Spleen (tissue), 11 donors: Measurements from ENCODE around the gene MYO18A. TPM values are rescaled to one million over a fixed set of nuclear protein-coding genes. Genes with fewer than 3 reads are reported as not detected.

ENCODE experiments used
- DNase-seq: peaks from one replicate; pipeline ENCODE4 v3.0.0-alpha.2; 2020
- H3K27ac ChIP-seq, 8 donors: fragments of 200-600 bp; sonication (generic) in 7 of 8; 1 replicate in 4 of 8; 2 replicates in 4 of 8; pipeline versions ENCODE4 v1.5.0 to v1.8.0; 2016 to 2021; ENCODE audit warnings: inconsistent platforms in 4 of 8, mild to moderate bottlenecking in 4 of 8, moderate library complexity in 1 of 8
- H3K27me3 ChIP-seq, 7 donors: fragments of 200-600 bp; sonication (generic) in 6 of 7; replicated peaks in 1 of 7; 1 replicate in 4 of 7; 2 replicates in 3 of 7; pipeline versions ENCODE4 v1.5.0 to v1.8.0; 2016 to 2021; ENCODE audit warnings: inconsistent platforms in 3 of 7, mild to moderate bottlenecking in 1 of 7
- H3K36me3 ChIP-seq, 6 donors: fragments of 200-600 bp; sonication (generic) in 5 of 6; 1 replicate in 4 of 6; 2 replicates in 2 of 6; pipeline versions ENCODE4 v1.5.0 to v1.8.0; 2016 to 2021; ENCODE audit warnings: inconsistent platforms in 2 of 6
- H3K4me1 ChIP-seq, 6 donors: fragments of 200-600 bp; sonication (generic) in 5 of 6; 1 replicate in 3 of 6; 2 replicates in 3 of 6; pipeline versions ENCODE4 v1.5.0 to v1.8.0; 2016 to 2021; ENCODE audit warnings: inconsistent platforms in 3 of 6
- H3K4me3 ChIP-seq, 8 donors: fragments of 200-600 bp; sonication (generic) in 7 of 8; 1 replicate in 4 of 8; 2 replicates in 4 of 8; pipeline versions ENCODE4 v1.5.0 to v1.8.0; 2016 to 2021; ENCODE audit warnings: inconsistent platforms in 4 of 8, mild to moderate bottlenecking in 4 of 8, moderate library complexity in 2 of 8
- H3K9me3 ChIP-seq, 8 donors: fragments of 200-600 bp; sonication (generic) in 7 of 8; 1 replicate in 4 of 8; 2 replicates in 4 of 8; pipeline versions ENCODE4 v1.5.0 to v1.8.0; 2016 to 2021; ENCODE audit warnings: inconsistent platforms in 4 of 8
- POLR2A ChIP-seq, 3 donors: fragments of 450-650 bp; IDR thresholded peaks; one replicate each; pipeline ENCODE4 v1.5.1; 2017; ENCODE audit warnings: antibody characterized with exemption in 3 of 3, mild to moderate bottlenecking in 1 of 3
- POLR2AphosphoS5 ChIP-seq, 3 donors: sonication (generic); formaldehyde crosslinking; IDR thresholded peaks; one replicate each; pipeline ENCODE4 v1.5.1; 2017; ENCODE audit warnings: antibody characterized with exemption in 3 of 3
- whole genome bisulfite sequencing, 5 donors: extraction: QIAGEN DNeasy Blood & Tissue Kit in 3 of 5; methylation state at CpG; one replicate each; pipeline versions ENCODE4 v1.1.5 to v1.1.7; 2013 to 2018; 5-methylcytosine and 5-hydroxymethylcytosine counted together
- intact Hi-C: fragments of 100-400 bp; cut with DNase I; formaldehyde crosslinking; loops from one replicate; pipeline ENCODE4 v1.15.0; 2023; ENCODE audit warnings: low total_unique reads
- polyA plus RNA-seq, 3 donors: library from polyadenylated mRNA; stranded (reverse); fragments of 200-250 nt; gene quantifications; one replicate each; pipeline ENCODE4 v1.2.1, GENCODE V29; 2013
- total RNA-seq, 7 donors: library from RNA; depleted of rRNA in 3 of 7; stranded (reverse); fragments of >200 nt in 3 of 7; fragmentation: NEBNext Ultra II Directional in 4 of 7; extraction: Animal tissue kit (Norgen Biotek cat#: 25700) in 4 of 7; gene quantifications; one replicate each; pipeline versions ENCODE4 v1.1.0 to v1.2.1, GENCODE V29; 2016 to 2021
- TF ChIP-seq, protein P1 (sequence below), 11 experiments: fragments of 200-600 bp in 7 of 11; fragments of 450-650 bp in 4 of 11; sonication (generic) in 4 of 11; IDR thresholded peaks in 8 of 11; conservative IDR thresholded peaks in 3 of 11; 1 replicate in 7 of 11; 2 replicates in 4 of 11; pipeline versions ENCODE4 v1.4.0 to v1.8.0; 2016 to 2021; ENCODE audit warnings: antibody characterized with exemption in 11 of 11, inconsistent platforms in 4 of 11, mild to moderate bottlenecking in 1 of 11
- donor health status: healthy with polysubstance abuse.
- donor health status: DM: no; HTN: no; CAD: no; lungs with moderate emphysema.
- donor health status: DM: no; HTN: no; CAD: no.
- donor health status: Bipolar disorder and iron deficiency.
- donor health status: healthy.
- donor health status: DM: no; HTN: no; CAD: no.
- donor health status: DM: yes; HTN: yes; CAD: no.

The MYO18A gene
- total and polyA plus RNA-seq, 10 donors = 24.2 to 114 (median 68.0) TPM

DNA sequence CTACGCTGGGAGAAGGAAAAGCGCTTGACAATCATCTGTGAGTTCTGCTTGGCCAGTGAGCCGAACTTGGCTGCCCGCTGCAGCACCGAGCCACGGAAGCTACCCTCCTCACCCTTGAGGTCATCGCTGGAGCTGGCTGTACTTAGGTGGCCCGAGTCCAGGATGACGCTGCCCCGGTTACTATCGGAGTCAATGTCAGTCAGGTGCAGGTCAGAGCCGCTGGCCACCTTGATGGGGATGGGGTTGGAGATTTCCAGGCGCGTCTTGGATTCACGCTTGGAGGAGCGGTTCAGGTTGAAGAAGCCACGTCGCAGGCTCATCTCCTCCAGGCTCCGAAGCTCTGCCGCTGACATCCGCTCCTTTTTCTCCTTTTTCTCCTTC lies 13.7 kb downstream of the MYO18A start:
- Histone ChIP-seq H3K9me3 (no peaks in the 10 kb centered on the region), H3K36me3 (peaks cover 0 to 21% (median 7%) of the 10 kb centered on the region in 6 donors), H3K27me3 (no peaks in the 10 kb centered on the region), H3K4me1 (peaks cover 0 to 43% (median 22%) of the 10 kb centered on the region in 6 donors), H3K4me3 (no peak overlapping the region), H3K27ac (no peak overlapping the region)
- intact Hi-C loops = no loop called here
- 93 to 98% (median 96%) methylated on average over 16 to 21 of the region's 21 CpGs for WGBS, 5 donors
- peak; percentile 56 for DNase-seq
- TF ChIP-seq POLR2AphosphoS5 (IDR thresholded peaks at IDR 0.05) = no peak
- no peak for TF ChIP-seq POLR2A (IDR thresholded peaks at IDR 0.05)
- TF ChIP-seq, protein P1, sequence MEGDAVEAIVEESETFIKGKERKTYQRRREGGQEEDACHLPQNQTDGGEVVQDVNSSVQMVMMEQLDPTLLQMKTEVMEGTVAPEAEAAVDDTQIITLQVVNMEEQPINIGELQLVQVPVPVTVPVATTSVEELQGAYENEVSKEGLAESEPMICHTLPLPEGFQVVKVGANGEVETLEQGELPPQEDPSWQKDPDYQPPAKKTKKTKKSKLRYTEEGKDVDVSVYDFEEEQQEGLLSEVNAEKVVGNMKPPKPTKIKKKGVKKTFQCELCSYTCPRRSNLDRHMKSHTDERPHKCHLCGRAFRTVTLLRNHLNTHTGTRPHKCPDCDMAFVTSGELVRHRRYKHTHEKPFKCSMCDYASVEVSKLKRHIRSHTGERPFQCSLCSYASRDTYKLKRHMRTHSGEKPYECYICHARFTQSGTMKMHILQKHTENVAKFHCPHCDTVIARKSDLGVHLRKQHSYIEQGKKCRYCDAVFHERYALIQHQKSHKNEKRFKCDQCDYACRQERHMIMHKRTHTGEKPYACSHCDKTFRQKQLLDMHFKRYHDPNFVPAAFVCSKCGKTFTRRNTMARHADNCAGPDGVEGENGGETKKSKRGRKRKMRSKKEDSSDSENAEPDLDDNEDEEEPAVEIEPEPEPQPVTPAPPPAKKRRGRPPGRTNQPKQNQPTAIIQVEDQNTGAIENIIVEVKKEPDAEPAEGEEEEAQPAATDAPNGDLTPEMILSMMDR (IDR thresholded peaks at IDR 0.05 in 8 of 11, conservative IDR thresholded peaks at IDR 0.05 in 3 of 11) = no peak

DNA sequence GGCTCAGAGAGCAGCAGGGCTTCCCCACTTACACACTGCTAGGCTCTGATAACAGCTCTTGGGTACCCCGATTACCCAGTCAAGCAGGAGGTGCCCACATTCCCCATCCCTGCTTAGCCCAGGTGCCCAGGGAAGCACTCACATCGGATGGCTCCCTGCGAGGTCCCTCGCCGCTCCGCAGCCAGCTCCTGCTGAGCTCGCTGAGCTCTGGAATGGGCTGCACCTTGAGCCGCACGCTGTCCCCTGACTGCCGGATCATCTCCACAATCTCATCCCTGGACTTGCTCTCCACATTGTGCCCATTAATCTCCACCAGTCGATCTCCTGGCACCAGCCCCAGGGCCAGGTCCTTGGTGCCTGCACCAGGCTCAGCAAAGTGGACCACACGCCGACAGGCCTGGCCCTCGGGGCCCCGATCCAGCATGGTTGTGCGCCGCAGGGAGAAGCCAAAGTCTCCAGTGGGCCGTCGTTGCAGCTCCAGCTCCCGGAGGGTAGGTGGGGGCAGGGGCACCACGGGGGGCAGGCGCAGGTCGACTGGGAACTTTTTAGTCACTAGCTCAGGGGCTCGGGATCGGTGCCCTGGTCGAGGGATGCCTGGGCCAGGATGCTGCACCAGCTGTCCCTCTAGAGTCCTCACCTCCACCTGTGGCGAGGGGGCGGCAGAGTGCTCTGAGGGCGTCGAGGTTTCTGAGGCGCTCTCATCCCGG lies 14.2 kb downstream of the MYO18A start:
- no peaks in the 10 kb centered on the region for H3K27me3 ChIP-seq
- intact Hi-C loops = no loop called here
- WGBS, 5 donors = 90 to 95% (median 95%) methylated on average over 19 to 32 of the region's 32 CpGs
- no peaks in the 10 kb centered on the region for H3K9me3 ChIP-seq
- H3K4me1 ChIP-seq = peaks cover 0 to 43% (median 22%) of the 10 kb centered on the region in 6 donors
- no peak overlapping the region for H3K4me3 ChIP-seq
- H3K27ac ChIP-seq = no peak overlapping the region
- H3K36me3 ChIP-seq = peaks cover 0 to 21% (median 7%) of the 10 kb centered on the region in 6 donors
- peak; percentile 64 for DNase-seq
- TF ChIP-seq, protein P1 (IDR thresholded peaks at IDR 0.05 in 8 of 11, conservative IDR thresholded peaks at IDR 0.05 in 3 of 11) = no peak
- TF ChIP-seq POLR2AphosphoS5 (IDR thresholded peaks at IDR 0.05) (no peak), POLR2A (IDR thresholded peaks at IDR 0.05) (no peak)

DNA sequence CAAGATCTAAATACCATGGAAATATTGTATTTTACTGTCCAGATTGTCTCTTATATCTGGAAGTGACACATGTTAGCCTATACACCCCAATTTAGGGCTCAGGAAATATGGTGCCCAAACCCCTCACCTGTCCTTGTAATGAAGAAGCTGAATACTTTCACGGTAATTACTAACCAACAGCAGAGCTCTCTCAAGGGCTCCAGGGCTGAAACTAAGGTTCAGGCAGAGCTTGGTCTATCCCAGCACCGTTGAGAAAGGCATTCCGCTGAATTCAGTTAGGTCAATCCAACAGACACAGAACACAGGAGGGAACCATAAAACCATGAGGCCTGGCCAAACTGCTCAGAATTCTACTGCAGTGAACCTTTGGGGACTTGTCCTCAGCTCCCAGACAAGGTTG lies 14.9 kb downstream of the MYO18A start:
- Histone ChIP-seq H3K27ac (no peak overlapping the region), H3K4me1 (peaks cover 0 to 46% (median 24%) of the 10 kb centered on the region in 6 donors), H3K27me3 (no peaks in the 10 kb centered on the region), H3K36me3 (peaks cover 0 to 21% (median 7%) of the 10 kb centered on the region in 6 donors), H3K9me3 (no peaks in the 10 kb centered on the region), H3K4me3 (no peak overlapping the region)
- TF ChIP-seq POLR2AphosphoS5 (IDR thresholded peaks at IDR 0.05) = no peak
- TF ChIP-seq, protein P1 (IDR thresholded peaks at IDR 0.05 in 8 of 11, conservative IDR thresholded peaks at IDR 0.05 in 3 of 11) = no peak
- TF ChIP-seq POLR2A (IDR thresholded peaks at IDR 0.05) = no peak
- intact Hi-C loops = no loop called here
- 80 to 90% (median 86%) methylated on average over 3 of the region's 3 CpGs for WGBS, 5 donors
- no peak for DNase-seq

DNA sequence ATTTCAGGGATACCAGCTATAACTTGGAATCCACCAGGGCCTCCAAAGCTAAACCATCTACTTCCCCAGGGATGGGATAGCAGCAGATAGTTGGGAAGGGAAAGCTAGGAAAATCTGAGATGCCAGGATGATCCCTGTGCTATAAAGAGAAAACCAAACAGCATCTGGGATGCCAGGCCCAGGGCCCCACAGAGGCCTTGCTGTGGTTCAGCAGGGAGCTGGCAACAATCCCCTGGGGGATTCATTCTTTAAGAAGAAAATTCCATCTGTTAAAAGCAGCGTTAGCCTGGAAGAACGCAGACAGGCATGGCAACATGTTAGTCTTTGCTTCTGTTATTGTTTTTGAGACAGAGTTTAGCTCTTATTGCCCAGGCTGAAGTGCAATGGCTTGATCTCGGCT lies 16.6 kb downstream of the MYO18A start:
- Histone ChIP-seq H3K27ac (peak overlapping the region in 5 of 8 donors; percentile 13 to 45 (median 18)), H3K9me3 (no peaks in the 10 kb centered on the region), H3K4me3 (no peak overlapping the region), H3K4me1 (peaks cover 0 to 60% (median 40%) of the 10 kb centered on the region in 6 donors), H3K36me3 (peaks cover 0 to 21% (median 7%) of the 10 kb centered on the region in 6 donors), H3K27me3 (no peaks in the 10 kb centered on the region)
- WGBS, 5 donors = 79 to 85% (median 81%) methylated on average over 3 of the region's 3 CpGs
- intact Hi-C loops = no loop called here
- TF ChIP-seq POLR2A (IDR thresholded peaks at IDR 0.05) = no peak
- TF ChIP-seq, protein P1 (IDR thresholded peaks at IDR 0.05 in 8 of 11, conservative IDR thresholded peaks at IDR 0.05 in 3 of 11) = no peak
- TF ChIP-seq POLR2AphosphoS5 (IDR thresholded peaks at IDR 0.05) = no peak
- peak; percentile 6 for DNase-seq
